HL-60/S4 treated with phorbol 12-myristate 13-acetate at 8.2 ng/mL for 4 days and 3 days (cell line): Measurements from ENCODE around the gene RSPH10B2.
"Not testable (repeated sequence)": the region's sequence is repeated elsewhere in the genome, so short reads cannot be mapped to it uniquely, and the experiment has no call there.

Experiments used
- in situ Hi-C: fragments of 300-500 bp; cut with MboI; formaldehyde crosslinking; loops from 2 replicates; pipeline ENCODE4 v1.15.0; 2022; ENCODE audit warnings: low sequenced_read_pairs

RSPH10B2 gene

DNA sequence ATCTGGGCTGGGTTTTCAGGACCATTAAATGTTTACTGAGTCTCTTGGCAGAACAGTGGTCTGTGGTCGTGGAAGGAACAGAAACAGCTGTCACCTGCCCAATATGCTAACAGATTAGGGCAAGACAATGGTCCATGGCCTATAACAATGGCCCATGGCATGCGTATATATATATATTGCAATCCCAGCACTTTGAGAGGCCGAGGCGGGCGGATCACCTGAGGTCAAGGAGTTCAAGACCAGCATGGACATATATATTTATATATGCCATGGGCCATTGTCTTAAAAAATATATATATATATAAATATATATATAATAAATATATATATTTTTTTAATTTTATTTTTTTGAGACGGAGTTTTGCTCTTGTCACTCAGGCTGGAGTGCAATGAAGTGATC lies 27.7 kb downstream of the RSPH10B2 start:
- in situ Hi-C loops = not testable (repeated sequence)

DNA sequence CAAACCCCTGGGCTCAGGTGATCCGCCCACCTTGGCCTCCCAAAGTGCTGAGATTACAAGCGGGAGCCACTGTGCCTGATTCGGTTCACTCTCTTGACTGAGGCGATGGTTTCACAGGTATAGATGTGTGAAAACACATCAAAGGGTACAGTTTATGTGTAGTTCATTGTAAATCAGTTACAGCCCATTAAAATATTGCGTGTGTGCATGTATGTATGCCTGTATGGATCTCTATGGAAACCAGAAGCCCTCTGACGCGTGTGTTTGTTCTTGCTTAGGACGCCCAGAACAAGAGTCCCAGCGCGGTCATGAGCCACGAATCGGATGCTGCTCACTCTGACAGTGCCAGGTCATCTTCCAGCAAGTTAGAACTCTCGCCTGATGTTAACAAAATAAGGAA lies 35.5 kb downstream of the RSPH10B2 start:
- in situ Hi-C loops = not testable (repeated sequence)

DNA sequence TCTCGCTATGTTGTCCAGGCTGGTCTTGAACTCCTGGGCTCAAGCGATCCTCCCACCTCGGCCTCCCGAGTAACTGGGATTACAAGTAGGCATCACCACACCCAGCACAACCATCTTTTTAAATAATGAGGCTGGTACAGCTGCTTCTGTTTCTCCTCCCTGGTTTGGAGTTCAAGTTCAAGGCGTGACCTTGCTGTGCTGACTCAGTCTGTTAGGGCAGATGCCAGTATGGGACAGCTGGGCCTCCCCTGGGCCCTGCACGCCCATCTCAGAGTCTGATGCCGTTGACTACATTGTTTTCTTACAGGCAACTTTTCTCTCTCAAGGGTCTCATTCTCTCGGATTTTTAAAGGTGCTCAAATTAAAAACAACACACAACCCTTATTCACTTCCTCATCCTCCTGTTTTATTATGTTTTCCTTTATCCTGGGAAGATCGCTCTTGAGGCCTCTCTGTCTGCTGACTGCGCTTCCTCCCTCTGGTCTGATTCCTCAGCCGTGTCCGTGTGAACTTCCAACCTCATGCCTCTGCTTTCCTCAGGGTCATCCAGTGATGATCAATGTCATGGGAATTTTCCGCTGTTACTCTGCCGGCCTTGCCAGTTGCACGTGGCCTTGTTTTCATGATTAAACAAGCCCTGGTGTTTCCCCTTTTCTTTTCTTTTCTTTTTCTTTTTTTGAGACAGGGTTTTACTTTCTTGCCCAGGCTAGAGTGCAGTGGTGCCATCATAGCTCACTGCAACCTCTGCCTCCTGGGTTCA lies 38.4 kb downstream of the RSPH10B2 start:
- in situ Hi-C loops = not testable (repeated sequence)

DNA sequence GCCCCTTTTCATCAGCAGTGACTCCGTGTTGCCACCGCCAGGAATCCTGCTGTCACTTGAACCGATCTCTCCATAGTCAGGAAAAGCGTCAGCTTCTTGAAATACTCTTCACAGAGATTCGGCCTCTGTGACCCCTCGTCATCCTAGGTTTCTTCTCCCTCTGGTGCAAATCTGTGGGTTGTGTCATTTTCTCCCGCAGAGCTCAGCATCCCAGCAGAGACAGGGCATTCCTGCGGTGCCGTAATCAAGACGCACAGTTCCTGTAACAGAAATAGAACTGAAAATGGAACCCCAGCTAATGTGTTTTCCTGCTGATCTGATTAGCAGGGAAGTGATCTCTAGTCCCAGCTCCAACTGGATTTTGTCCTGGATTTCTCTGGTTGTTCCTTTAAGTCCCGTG lies 40.4 kb downstream of the RSPH10B2 start:
- in situ Hi-C loops = not testable (repeated sequence)

DNA sequence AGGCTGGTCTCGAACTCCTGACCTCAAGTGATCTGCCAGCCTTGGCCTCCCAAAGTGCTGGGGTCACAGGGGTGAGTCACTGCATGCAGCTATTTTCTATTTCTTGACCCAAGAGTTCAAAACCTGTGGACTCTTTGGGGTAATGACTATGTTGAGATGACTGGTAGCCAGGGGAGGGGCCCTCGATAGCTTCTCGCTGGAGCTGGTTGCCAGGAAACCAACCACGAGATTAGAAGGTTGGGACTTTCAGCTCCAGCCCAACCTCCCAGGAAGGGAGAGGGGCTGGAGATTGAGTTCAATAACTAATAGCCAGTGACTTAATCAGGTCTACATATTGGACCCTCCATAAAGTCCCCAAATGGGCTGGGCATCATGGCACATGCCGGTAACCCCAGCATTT lies 43.3 kb downstream of the RSPH10B2 start:
- in situ Hi-C loops = not testable (repeated sequence)

DNA sequence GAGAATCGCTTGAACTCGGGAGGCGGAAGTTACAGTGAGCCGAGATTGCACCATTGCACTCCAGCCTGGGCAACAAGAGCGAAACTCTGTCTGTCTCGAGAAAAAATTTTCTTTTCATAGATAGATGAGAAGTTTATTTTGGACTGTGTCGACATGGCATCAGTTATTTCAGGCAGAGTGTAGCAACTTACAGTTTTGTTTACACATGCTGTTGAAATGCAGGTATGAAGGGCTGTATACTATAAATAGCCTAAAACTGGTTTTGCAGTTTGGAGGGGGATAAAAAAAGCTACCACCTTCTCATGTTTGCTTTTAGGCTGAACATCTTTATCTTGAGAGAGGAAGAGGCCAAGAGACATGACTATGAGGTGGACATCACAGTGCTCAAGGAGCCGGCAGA lies 44.1 kb downstream of the RSPH10B2 start:
- in situ Hi-C loops = not testable (repeated sequence)

DNA sequence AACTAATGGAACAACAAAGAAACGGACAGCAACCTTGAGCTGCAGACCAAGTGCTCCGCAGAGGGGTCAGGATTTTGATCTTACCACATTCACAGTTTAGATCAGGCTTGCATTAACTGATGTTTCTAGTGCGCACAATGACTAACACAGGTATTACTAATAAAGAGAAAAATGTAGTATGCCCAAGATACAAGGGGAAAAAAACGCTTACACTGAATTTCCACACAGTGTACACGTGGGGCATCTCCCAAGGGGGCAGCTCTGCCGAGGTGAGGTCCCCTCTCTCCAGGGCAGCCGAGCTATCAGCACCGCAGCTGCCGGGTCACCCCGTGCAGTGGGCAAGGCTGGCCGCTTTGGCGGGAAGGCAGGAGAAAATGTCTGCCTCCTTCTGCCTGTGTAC lies 46.0 kb downstream of the RSPH10B2 start:
- in situ Hi-C loops = not testable (repeated sequence)

DNA sequence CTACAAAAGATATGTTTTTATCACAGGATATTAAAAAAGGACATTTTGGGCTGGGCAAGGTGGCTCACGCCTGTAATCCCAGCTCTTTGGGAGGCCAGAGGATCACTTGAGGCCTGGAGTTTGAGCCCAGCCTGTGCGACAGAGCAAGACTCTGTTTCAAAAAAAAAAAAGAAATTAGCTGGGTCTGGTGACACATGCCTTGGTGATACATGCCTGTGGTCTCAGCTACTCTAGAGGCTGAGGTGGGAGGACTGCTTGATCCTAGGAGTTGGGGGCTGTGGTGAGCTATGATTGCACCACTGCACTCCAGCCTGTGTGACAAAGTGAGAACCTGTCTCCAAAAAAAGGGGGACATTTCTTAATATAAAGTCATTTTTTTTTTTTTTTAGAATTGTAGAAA lies 46.4 kb downstream of the RSPH10B2 start:
- in situ Hi-C loops = not testable (repeated sequence)

DNA sequence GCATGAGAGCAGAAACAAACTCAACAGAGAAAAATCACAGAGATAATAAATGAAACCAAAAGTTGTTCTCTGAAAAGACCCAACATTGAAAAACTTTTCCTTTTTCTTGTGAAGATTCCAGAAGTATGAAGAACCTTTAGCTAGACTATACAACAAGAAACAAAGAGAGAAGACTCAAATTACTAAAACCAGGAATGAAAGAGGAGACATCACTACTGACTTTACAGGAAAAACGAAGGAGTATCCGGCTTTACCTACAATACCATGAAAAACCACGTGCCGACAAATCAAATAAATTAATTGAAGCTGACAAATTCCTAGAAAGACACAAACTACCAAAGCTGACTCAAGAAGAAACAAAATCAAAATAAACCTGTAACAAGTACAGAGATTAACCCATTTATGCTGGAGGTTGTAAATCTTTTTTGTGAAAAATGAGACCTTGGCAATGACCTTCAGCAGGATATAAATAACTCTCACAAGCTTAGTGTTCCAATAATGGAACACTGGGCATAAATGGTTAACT lies 53.6 kb downstream of the RSPH10B2 start:
- in situ Hi-C loops = not testable (repeated sequence)

DNA sequence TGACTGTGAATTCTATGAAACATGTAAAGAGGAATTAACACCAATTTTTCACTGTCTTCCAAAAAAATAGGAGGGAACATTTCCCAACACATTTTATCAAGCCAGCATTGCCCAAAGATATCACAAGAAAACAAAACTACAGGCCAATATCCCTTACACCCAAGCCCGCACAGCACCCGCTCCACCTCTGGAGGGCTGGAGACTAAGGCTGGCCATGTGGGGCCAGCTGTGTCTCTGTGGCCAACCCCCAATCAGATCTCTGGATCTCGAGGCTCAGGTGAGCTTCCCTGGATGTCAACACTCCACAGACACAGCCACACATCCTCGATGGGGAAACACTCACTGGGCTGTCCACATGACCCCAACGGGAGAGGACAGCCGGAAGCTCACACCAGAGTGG lies 54.1 kb downstream of the RSPH10B2 start:
- in situ Hi-C loops = not testable (repeated sequence)

DNA sequence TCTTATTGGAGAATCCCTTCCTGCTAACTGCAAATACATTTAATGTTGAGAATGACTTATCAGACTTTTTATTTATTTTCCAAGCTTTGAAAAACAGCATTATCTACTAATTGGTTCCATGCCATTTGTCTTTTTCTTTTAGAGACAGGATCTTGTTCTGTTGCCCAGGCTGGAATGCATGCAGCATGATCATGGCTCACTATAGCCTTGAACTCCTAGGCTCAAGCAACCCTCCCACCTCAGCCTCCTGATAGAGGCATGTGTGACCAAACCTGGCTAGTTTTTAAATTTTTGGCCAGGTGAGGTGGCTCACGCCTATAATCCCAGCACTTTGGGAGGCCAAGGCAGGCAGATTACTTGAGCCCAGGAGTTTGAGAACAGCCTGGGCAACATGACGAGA lies 59.1 kb downstream of the RSPH10B2 start:
- in situ Hi-C loops = not testable (repeated sequence)

DNA sequence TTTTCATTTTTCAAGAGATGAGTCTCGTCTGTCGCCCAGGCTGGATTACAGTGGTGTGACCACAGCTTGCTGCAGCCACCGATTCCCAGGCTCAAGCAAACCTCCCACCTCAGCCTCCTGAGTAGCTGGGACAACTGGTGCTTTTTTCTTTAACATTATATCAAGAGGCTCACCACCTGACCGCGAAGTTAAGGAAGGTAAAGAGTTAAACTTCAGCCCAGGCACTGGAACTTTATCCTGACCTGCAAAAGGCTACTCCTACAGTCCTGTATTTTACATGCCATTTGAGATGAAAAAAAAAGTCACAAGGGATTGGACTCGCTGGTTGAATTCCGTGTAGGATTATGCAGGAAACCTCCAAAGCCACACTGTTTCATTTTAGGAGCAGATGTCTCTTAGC lies 61.6 kb downstream of the RSPH10B2 start:
- in situ Hi-C loops = not testable (repeated sequence)

DNA sequence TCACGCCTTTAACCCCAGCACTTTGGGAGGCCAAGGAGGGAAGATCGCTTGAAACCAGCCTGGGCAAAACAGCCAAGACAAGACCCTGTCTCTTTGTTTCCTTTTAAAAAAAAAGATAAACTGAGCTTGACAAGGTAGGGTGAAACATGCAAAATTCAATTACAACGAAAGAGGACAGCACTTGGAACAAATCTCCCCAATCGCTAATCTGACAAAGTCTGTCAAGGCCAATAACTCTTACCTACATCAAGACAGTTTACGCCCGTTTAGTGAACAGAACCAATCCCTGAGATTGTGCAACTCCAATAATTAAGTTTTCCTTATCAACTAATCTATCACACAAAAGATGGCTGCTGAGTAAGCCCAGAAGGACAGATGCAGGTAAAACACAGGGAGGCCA lies 67.7 kb downstream of the RSPH10B2 start:
- in situ Hi-C loops = not testable (repeated sequence)

DNA sequence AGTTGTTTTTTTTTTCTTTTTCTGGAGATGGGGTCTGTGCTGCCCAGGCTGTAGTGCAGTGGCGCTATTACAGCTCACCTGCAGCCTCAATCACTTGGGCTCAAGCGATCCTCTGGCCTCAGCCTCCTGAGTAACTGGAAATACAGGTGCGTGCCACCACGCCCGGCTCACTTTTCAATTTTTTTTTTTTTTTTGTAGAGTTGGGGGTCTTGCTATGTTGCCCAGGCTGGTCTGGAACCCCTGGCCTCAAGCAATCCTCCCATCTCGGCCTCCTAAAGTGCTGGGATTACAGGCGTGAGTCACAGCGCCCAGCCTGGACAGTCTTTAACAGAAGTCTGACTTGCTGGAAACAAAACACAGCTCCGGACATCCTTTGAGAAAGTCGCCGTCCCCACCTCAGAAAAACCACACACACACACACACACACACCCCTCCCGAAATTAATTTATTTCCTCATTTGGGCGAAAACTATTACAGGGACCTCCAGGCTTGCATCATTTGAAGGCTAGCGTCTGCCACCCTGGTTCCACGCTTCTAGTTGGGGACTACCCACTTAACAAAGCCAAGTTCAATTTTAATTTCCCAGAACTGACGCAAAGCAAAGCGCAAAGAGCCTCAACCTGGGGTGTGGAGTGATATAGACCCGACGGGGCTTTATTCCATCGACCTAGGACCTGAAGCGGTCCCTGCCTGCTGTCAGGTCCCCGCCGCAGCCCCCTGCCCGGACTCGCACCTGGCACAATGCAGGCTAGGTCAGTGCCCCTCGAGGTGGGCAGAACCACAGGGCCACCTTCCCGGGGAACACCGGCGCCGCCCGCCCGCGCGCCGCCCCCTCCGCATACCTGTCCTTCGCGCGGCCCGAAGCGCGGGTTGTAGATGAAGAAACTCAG lies 71.6 kb downstream of the RSPH10B2 start:
- in situ Hi-C loops = not testable (repeated sequence)

DNA sequence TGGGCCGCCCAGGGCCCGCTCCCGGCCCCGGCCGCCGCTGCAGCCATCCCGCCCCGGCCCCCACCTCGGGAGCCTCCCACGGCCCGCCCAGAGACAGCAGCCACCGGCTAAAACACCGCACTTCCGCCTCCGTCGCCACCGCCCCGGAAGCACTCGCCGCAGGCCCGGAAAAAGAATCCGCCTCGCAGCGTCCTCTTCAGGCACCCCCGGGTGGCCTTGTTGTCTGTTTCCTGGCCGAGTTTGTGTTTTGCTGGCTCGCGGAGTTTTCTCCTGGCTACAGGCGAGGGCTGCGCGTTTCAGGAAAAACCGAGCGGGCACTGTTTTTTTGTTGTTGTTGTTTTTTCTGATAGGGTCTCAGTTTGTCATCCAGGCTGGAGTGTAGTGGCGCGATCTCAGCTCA lies 72.2 kb downstream of the RSPH10B2 start, which contains the start of gene CCZ1B:
CCZ1B (minus strand) TSS at position 125 of the 400 bp plus-strand sequence; CDS start at position 47, 78 bp downstream.
- in situ Hi-C loops = not testable (repeated sequence)

DNA sequence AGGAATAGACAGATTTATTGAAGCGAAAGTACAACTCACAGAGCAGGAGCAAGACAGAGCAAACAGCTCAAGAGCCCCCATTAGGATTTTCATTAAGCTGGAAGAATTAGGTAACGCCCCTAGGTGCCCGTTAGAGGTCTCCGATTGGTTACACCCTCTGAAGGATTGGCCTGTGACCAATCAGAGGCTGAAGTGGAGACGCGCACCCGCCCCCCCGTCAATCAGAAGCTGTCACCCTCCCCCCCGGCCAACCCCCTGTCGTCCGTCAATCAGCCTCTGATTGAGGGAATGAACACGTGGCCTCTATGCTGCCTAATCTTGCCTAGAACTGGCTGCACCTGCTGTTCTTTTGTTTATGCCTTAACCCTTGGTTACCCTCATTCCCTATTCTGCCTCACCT lies 73.3 kb downstream of the RSPH10B2 start:
- in situ Hi-C loops = not testable (repeated sequence)

DNA sequence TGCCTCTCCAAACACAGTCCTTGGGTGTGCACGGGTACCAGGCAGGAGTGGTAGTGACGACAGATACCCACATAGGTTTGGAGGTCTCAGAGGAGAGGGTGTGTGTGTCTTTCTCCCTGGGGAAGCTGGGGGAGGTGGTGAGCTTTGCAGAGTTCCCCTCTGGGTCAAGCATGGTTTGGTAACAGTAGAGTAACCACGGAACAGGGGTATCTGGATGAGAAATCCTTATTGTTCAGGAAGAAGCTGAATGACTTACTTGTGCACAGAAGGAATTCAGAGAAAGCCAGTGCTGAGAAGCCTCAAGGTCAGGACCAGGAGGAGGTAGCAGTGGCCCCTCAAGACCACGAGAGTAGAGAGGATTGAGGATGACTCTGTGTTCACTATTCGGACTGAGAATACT lies 75.7 kb downstream of the RSPH10B2 start:
- in situ Hi-C loops = not testable (repeated sequence)

DNA sequence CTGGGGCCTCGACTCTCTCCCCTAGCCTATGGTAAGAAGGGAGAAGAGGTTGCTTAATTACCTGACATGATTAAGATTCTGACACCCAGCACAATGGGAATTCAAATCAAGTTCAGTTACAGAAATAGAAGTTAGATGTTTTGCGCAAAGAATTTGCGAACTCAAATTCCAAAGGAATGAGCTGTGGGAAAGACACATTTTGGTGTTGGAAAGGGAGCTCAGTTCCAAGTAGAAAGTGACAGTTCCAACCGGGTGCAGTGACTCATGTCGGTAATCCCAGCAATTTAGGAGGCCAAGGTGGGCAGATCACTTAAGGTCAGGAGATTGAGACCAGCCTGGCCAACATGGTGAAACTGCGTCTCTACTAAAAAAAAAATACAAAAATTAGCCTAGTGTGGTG lies 76.1 kb downstream of the RSPH10B2 start:
- in situ Hi-C loops = not testable (repeated sequence)

DNA sequence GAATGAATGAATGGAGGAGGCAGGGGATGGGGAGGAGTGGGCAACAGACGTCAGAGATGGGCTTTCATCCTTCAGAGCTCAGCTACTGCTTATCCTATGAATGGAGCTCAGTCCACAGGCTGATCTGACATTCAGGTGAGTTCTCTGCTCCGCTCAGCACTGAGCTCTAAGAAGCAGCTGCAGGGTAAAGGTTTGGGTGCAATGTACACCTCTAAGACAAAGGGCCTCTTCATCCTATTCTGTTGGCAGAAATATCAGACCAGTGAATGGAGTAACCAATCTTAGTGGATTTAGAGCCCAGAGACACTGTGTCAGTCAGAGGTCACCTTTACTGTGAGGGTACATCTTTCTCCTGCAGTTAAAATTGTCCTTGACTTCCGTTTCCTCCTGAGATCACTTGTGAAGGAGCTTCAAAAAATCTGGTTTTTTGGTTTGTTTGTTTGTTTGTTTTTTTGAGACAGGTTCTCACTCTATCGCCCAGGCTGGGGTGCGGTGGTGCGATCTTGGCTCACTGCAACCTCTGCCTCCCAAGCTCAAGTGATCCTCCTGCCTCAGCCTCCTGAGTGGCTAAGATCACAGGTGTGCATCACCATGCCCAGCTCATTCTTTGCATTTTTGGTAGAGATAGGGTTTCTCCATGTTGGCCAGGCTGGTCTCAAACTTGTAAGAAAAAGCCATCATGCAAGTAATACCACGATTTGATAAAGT lies 77.3 kb downstream of the RSPH10B2 start:
- in situ Hi-C loops = no loop called here

DNA sequence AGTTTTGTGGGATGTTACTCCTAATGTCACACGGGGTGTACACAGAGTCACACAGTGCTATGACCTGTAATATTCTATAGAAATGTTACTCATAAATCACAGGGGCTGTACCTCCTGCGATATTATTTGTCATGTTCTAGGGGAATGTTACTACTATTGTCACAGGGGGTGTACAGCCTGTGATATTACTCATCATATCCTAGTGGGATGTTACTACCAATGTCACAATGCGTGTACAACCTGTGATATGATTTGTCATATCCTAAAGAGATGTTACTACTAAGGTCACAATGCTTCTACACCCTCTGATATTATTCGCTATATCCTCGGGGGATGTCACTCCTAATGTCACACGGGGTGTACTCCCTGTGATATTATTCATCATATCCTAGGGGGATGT lies 79.7 kb downstream of the RSPH10B2 start:
- in situ Hi-C loops = no loop called here

DNA sequence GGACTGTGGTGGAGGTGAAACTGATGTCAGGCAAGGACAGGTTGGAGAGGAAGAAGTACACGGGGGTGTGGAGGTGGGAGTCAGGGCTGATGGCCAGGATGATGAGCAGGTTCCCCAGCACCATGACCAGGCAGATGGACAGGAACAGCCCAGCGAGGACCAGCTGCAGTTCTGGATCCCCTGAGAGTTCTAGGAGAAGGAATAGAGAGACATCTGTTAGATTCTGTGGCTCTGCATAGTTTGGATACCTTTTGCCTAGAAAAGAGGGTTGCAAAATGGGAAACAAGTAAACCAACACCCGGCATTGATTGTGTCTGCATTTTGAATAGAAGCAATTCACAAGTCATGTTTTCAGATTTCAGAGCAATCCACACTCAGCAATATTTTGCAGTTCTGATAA lies 81.6 kb downstream of the RSPH10B2 start:
- in situ Hi-C loops = not testable (repeated sequence)
